Effector memory CD8-positive, alpha-beta T cell (primary cell): ENCODE data around the gene ANKMY1.

Source experiments
- ATAC-seq: fragments of 150-1000 bp; cut with Tn5 transposase; replicated peaks from 2 replicates; pipeline ENCODE4 v1.10.0; 2021; ENCODE audit warnings: mild to moderate bottlenecking, moderate library complexity
- DNase-seq, 3 experiments: peaks; one replicate each; pipeline ENCODE4 v3.0.0; 2021
- H3K27ac Mint-ChIP-seq, 2 donors: one replicate each; pipeline ENCODE4 v1.8.0; 2022; ENCODE audit warnings: mild to moderate bottlenecking in 2 of 2, mixed read lengths in 2 of 2, moderate library complexity in 2 of 2
- H3K27me3 Mint-ChIP-seq, 2 donors: one replicate each; pipeline ENCODE4 v1.8.0; 2022; ENCODE audit warnings: mixed read lengths in 2 of 2
- H3K36me3 Mint-ChIP-seq: one replicate; pipeline ENCODE4 v1.8.0; 2022; ENCODE audit warnings: mild to moderate bottlenecking, moderate library complexity, mixed read lengths; ENCODE audit not compliant: insufficient read depth
- H3K4me1 Mint-ChIP-seq, 2 donors: one replicate each; pipeline ENCODE4 v1.8.0; 2022; ENCODE audit warnings: low read depth in 2 of 2, mixed read lengths in 2 of 2
- H3K4me3 Mint-ChIP-seq, 2 donors: one replicate each; pipeline ENCODE4 v1.8.0; 2022; ENCODE audit warnings: mild to moderate bottlenecking in 2 of 2, mixed read lengths in 2 of 2, moderate library complexity in 2 of 2
- H3K9me3 Mint-ChIP-seq, 2 donors: one replicate each; pipeline ENCODE4 v1.8.0; 2022; ENCODE audit warnings: mixed read lengths in 2 of 2
- total RNA-seq, 9 experiments: gene quantifications; one replicate each; lab custom pipeline; 2026; lab: John Stamatoyannopoulos, UW

ANKMY1 gene
- total RNA-seq = 21.2 to 110 (median 45.7) reads per million in 9 experiments

DNA sequence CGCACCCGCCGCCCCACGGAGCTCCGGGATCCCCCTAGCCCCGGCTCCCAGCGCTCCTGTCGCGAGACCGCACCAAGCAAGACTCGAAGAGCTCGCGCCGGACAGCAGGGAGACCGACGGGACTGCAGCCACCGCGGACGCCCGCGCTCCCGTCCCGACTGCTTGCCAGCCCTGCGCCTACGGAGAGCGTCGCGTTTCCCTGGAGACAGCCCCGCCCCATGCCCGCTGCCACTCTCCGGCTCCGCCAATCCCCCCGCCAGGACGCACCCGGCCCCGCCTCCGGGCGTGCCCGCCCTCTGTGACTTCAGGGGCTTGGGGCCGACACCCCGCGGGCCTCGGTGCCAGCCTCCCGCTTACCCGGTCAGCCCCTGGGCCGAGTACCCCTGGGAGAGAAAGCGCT, at the start of gene ANKMY1:
Gene ANKMY1 (minus strand): TSS at position 181 of the 400 bp plus-strand sequence. CDS start 653 bp downstream, outside the sequence.
- peaks cover 39 to 49% of the 10 kb centered on the region in 2 donors for H3K4me1 Mint-ChIP-seq
- peak within 1 kb of the TSS in 1 of 2 donors; percentile 78 for H3K27ac Mint-ChIP-seq
- H3K36me3 Mint-ChIP-seq = peaks cover 41% of the 10 kb centered on the region
- no peaks in the 10 kb centered on the region for H3K27me3 Mint-ChIP-seq
- no peaks in the 10 kb centered on the region for H3K9me3 Mint-ChIP-seq
- ATAC-seq = no peak
- H3K4me3 Mint-ChIP-seq = peak within 1 kb of the TSS; percentile 92 to 93
- DNase-seq = peak in 2 of 3 experiments; percentile 46 to 50

- Mint-ChIP-seq H3K27me3 (no peaks in the 10 kb centered on the region), H3K36me3 (peaks cover 10% of the 10 kb centered on the region), H3K4me3 (no peak overlapping the region), H3K4me1 (peaks cover 1 to 8% of the 10 kb centered on the region in 2 donors), H3K27ac (peak overlapping the region; percentile 25 to 44), H3K9me3 (no peaks in the 10 kb centered on the region)
- ATAC-seq = no peak
- DNase-seq = no peak
Measured at GRCh38 chr2:240605867-240606743, 48.3 kb upstream of the ANKMY1 start.

DNA sequence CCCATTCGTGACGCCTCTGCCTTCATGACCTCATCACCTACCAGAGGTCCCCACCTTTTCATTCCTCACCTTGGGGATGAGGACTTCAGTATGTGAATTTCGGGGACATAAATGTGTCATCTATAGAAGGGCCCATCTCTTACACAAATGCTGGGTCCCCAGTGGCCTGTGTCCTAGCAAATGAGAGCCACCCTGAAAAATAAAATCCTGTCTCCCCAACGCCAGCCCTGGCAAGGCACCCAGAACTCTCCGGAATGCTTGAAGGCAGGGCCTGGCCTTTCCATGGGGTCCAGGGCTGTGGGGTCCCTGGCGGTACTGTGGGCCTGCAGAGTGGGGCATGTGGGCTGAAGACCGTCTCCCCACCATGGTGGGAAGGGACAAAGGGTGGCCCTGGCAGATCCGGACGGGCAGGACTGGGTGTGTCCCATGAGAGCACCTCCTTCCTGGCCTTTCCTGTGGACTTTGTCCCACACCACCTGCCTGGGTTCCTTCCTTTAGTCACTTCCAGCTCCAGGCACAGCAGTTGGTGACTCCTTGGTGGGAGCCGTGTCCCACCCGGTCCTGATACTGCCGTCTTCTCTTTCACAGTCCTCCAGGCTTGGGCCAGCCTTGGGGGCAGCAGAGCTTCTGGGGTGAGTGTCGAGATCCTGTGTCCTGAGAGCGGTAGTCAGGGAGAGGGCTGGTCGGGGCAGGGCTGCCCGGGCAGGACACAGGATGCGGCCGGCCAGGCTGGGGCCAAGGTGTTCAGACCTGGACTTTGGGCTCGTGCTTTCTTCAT, 47.3 kb upstream of the ANKMY1 start:
- ATAC-seq = no peak
- Mint-ChIP-seq H3K27ac (peak overlapping the region; percentile 25 to 56), H3K4me1 (peaks cover 1 to 8% of the 10 kb centered on the region in 2 donors), H3K27me3 (no peaks in the 10 kb centered on the region), H3K9me3 (no peaks in the 10 kb centered on the region), H3K36me3 (peaks cover 10% of the 10 kb centered on the region), H3K4me3 (no peak overlapping the region)
- no peak for DNase-seq

- no peak for DNase-seq
- Mint-ChIP-seq H3K4me1 (peaks cover 1 to 8% of the 10 kb centered on the region in 2 donors), H3K27me3 (no peaks in the 10 kb centered on the region), H3K27ac (peak overlapping the region; percentile 25 to 56), H3K36me3 (peaks cover 10% of the 10 kb centered on the region), H3K9me3 (no peaks in the 10 kb centered on the region), H3K4me3 (no peak overlapping the region)
- no peak for ATAC-seq
Measured at GRCh38 chr2:240604291-240604938, 46.6 kb upstream of the ANKMY1 start.

DNA sequence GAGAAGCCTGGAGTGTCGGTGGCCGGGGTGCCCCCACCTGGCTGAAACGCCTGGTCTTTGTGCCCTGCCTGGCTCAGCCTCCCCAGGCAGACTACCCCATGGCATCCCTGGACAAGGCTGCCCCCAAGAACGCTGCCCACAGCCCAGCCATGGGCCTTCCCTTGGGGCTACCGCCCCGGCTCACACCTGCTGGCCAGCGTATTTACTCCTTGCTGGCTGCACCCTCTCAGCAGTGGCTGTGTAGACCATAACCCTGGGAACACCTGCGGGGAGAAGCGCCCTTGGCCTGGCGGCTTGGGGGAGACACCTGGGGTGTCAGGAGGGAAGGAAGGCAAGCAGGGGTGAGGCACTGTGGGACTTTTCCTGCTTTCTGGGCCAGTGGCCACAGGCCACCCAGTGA, 46.1 kb upstream of the ANKMY1 start:
- Mint-ChIP-seq H3K27ac (peak overlapping the region in 1 of 2 donors; percentile 56), H3K4me1 (peaks cover 1 to 8% of the 10 kb centered on the region in 2 donors), H3K27me3 (no peaks in the 10 kb centered on the region), H3K36me3 (peaks cover 10% of the 10 kb centered on the region), H3K4me3 (no peak overlapping the region), H3K9me3 (no peaks in the 10 kb centered on the region)
- no peak for ATAC-seq
- no peak for DNase-seq

DNA sequence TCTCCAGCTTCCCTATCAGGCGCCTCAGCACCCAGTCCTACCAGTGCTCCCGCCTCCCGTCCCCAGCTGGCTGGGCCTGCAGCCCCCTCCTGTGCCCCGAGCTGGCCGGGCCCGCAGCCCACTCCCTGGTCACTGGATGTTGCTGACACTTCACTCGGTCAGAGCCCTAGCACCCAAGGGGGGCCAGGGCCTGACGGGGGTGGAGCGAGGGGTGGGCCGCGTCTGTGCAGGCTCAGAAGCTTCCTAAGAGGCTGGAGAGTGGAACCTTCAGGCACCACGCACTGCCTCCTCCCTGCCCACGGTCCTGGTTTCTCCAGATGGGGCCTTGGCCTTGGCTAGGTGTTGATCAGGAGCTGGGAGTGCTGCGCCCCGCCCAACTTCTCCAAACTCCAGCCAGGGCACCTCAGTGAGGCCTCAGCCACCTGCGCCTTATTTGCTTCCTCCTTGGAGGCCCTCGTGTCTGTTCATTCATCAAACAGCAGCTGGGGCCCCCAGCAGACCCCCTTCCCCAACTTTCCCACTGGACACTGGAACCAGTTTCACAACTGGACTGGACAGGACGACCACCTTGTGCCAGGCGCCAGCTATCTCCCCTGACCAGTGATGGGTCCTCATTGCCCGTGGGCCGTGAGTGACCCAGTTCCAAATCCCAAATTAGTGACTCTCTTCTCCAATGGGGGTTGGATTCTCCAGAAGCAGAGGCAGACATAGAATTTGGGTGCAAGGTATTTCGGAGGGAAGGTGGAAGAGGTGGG, 45.5 kb upstream of the ANKMY1 start:
- no peak for DNase-seq
- Mint-ChIP-seq H3K9me3 (no peaks in the 10 kb centered on the region), H3K27ac (peak overlapping the region in 1 of 2 donors; percentile 55), H3K4me3 (no peak overlapping the region), H3K4me1 (peaks cover 1 to 8% of the 10 kb centered on the region in 2 donors), H3K27me3 (no peaks in the 10 kb centered on the region), H3K36me3 (peaks cover 10% of the 10 kb centered on the region)
- no peak for ATAC-seq

GRCh38 chr2:240602266-240603050, 44.7 kb upstream of the ANKMY1 start:
- no peak overlapping the region for H3K4me3 Mint-ChIP-seq
- H3K27me3 Mint-ChIP-seq = no peaks in the 10 kb centered on the region
- no peak for DNase-seq
- H3K36me3 Mint-ChIP-seq = peaks cover 10% of the 10 kb centered on the region
- ATAC-seq = no peak
- H3K9me3 Mint-ChIP-seq = no peaks in the 10 kb centered on the region
- H3K4me1 Mint-ChIP-seq = peaks cover under 1 to 1% of the 10 kb centered on the region in 2 donors
- peak overlapping the region in 1 of 2 donors; percentile 57 for H3K27ac Mint-ChIP-seq

- no peaks in the 10 kb centered on the region for H3K27me3 Mint-ChIP-seq
- no peak for ATAC-seq
- H3K4me3 Mint-ChIP-seq = no peak overlapping the region
- H3K27ac Mint-ChIP-seq = peak overlapping the region in 1 of 2 donors; percentile 57
- peaks cover 0 to 1% of the 10 kb centered on the region in 2 donors for H3K4me1 Mint-ChIP-seq
- H3K9me3 Mint-ChIP-seq = no peaks in the 10 kb centered on the region
- peaks cover 10% of the 10 kb centered on the region for H3K36me3 Mint-ChIP-seq
- no peak for DNase-seq
Measured at GRCh38 chr2:240601831-240602160, 44.0 kb upstream of the ANKMY1 start.

- DNase-seq = no peak
- Mint-ChIP-seq H3K27me3 (no peaks in the 10 kb centered on the region), H3K4me1 (peaks cover 0 to 1% of the 10 kb centered on the region in 2 donors), H3K36me3 (peaks cover 10% of the 10 kb centered on the region), H3K27ac (peak overlapping the region in 1 of 2 donors; percentile 57), H3K4me3 (no peak overlapping the region), H3K9me3 (no peaks in the 10 kb centered on the region)
- no peak for ATAC-seq
Measured at GRCh38 chr2:240601061-240601830, 43.5 kb upstream of the ANKMY1 start.

- no peaks in the 10 kb centered on the region for H3K9me3 Mint-ChIP-seq
- H3K27me3 Mint-ChIP-seq = no peaks in the 10 kb centered on the region
- ATAC-seq (no peak), DNase-seq (no peak)
- peaks cover 10% of the 10 kb centered on the region for H3K36me3 Mint-ChIP-seq
- peak overlapping the region; percentile 38 to 62 for H3K27ac Mint-ChIP-seq
- peaks cover 0 to 6% of the 10 kb centered on the region in 2 donors for H3K4me1 Mint-ChIP-seq
- H3K4me3 Mint-ChIP-seq = no peak overlapping the region
Measured at GRCh38 chr2:240600451-240600961, 42.7 kb upstream of the ANKMY1 start.

GRCh38 chr2:240599141-240599583, 41.4 kb upstream of the ANKMY1 start:
- peaks cover 0 to 6% of the 10 kb centered on the region in 2 donors for H3K4me1 Mint-ChIP-seq
- ATAC-seq = no peak
- H3K27me3 Mint-ChIP-seq = no peaks in the 10 kb centered on the region
- H3K36me3 Mint-ChIP-seq = peaks cover 7% of the 10 kb centered on the region
- peak overlapping the region; percentile 62 to 77 for H3K27ac Mint-ChIP-seq
- DNase-seq = no peak
- H3K4me3 Mint-ChIP-seq = no peak overlapping the region
- no peaks in the 10 kb centered on the region for H3K9me3 Mint-ChIP-seq
